ENCODE measurements around the gene C6orf89. TPM values are rescaled to one million over a fixed set of nuclear protein-coding genes. Genes with fewer than 3 reads are reported as not detected.

Gene C6orf89
- polyA plus RNA-seq, 2 of the 4 experiments (the other 2 are of a cell fraction): 13.8 to 27.0 TPM

- Histone ChIP-seq H3K4me3 (no peak overlapping the region), H3K27ac (no peak overlapping the region), H3K4me2 (no peak overlapping the region), H3K9me3 (no peaks in the 10 kb centered on the region), H3K4me1 (peaks cover 5% of the 10 kb centered on the region; the same call in 1 of the 3 replicates)
- TF ChIP-seq HES2 (IDR thresholded peaks at IDR 0.05) (no peak), HOXB5 (CRISPR knock-in tag; IDR thresholded peaks at IDR 0.05) (no peak), NFE2L2 (conservative IDR thresholded peaks at IDR 0.05; ENCODE audit: low read length) (no peak), POLR2A (IDR thresholded peaks at IDR 0.05; ENCODE audit: low read length) (no peak), ZC3H11A (IDR thresholded peaks at IDR 0.05) (no peak)
- no peak for FAIRE-seq
- ATAC-seq: no peak
- DNase-seq (ENCODE audit: low read depth in 1 of 2, low spot score in 1 of 2): no peak
- ChIA-PET CTCF (interaction anchor here (0.8 to 2.9 kb wide), 17 partner anchors 10 to 336 kb away, joined by 3 to 42 read pairs (median 5); partner anchors contain the start of gene PPIL1), POLR2A (no interaction called here)
- 82% methylated on average over 3 of the region's 3 CpGs for WGBS (ENCODE audit: missing lambda C conversion rate)
Measured at GRCh38 chr6:36884610-36885009, 1.1 kb upstream of the C6orf89 start.

- Histone ChIP-seq H3K9me3 (no peaks in the 10 kb centered on the region), H3K4me3 (peak overlapping the region; percentile 81), H3K4me2 (peak overlapping the region; percentile 96), H3K27ac (no peak overlapping the region), H3K4me1 (peaks cover 5% of the 10 kb centered on the region; the same call in 1 of the 3 replicates)
- TF ChIP-seq EHF (CRISPR knock-in tag; IDR thresholded peaks at IDR 0.05) (no peak), SREBF2 (IDR thresholded peaks at IDR 0.05) (no peak), ZNF302 (CRISPR knock-in tag; IDR thresholded peaks at IDR 0.05) (no peak), SMC3 (IDR thresholded peaks at IDR 0.05) (no peak), CTCF (IDR thresholded peaks at IDR 0.05) (no peak), FOSB (CRISPR knock-in tag; IDR thresholded peaks at IDR 0.05) (no peak), ZFP36 (IDR thresholded peaks at IDR 0.05; ENCODE audit: borderline replicate concordance, partially characterized antibody) (no peak), RNF2 (IDR thresholded peaks at IDR 0.05; ENCODE audit: borderline replicate concordance, low read depth) (no peak), EHMT2 (IDR thresholded peaks at IDR 0.05; ENCODE audit: low read depth) (no peak), BHLHE40 (IDR thresholded peaks at IDR 0.05; ENCODE audit: low read depth, low read length) (no peak), CBX8 (IDR thresholded peaks at IDR 0.05) (no peak), JUN (IDR thresholded peaks at IDR 0.05) (no peak), RAD21 (conservative IDR thresholded peaks at IDR 0.05 in 1 of 2, IDR thresholded peaks at IDR 0.05 in 1 of 2) (no peak), MAZ (IDR thresholded peaks at IDR 0.05; ENCODE audit: borderline replicate concordance, low read depth, low read length) (no peak), POLR2A (IDR thresholded peaks at IDR 0.05; ENCODE audit: low read length) (no peak), CEBPB (IDR thresholded peaks at IDR 0.05) (no peak), POLR2AphosphoS2 (conservative IDR thresholded peaks at IDR 0.05; ENCODE audit: low read length) (no peak), HES2 (IDR thresholded peaks at IDR 0.05) (no peak)
- FAIRE-seq (no peak), DNase-seq (ENCODE audit: low read depth in 1 of 2, low spot score in 1 of 2) (no peak), ATAC-seq (no peak)
- WGBS (ENCODE audit: missing lambda C conversion rate): 73% methylated on average over 10 of the region's 10 CpGs
- CTCF ChIA-PET: no interaction called here
- POLR2A ChIA-PET: no interaction called here
Measured at GRCh38 chr6:36886950-36887618, 1.3 kb downstream of the C6orf89 start.

GRCh38 chr6:36888115-36888643 lies 2.4 kb downstream of the C6orf89 start:
- FAIRE-seq: no peak

More at GRCh38 chr6:36888115-36888643, 2.4 kb downstream of the C6orf89 start:
- ATAC-seq (no peak), DNase-seq (ENCODE audit: low read depth in 1 of 2, low spot score in 1 of 2) (no peak)
- ChIA-PET POLR2A (no interaction called here), CTCF (interaction anchor here (1.3 to 1.9 kb wide), 2 partner anchors 130 to 322 kb away, joined by 5 to 8 read pairs; no protein-coding TSS in a partner anchor)
- WGBS (ENCODE audit: missing lambda C conversion rate): 79% methylated on average over 7 of the region's 7 CpGs
- Histone ChIP-seq H3K4me1 (peaks cover 5% of the 10 kb centered on the region; the same call in 1 of the 3 replicates), H3K27ac (no peak overlapping the region), H3K9me3 (no peaks in the 10 kb centered on the region), H3K4me3 (no peak overlapping the region), H3K4me2 (no peak overlapping the region)
- no peak for TF ChIP-seq MAX (IDR thresholded peaks at IDR 0.05)
- no peak for TF ChIP-seq CHD2 (IDR thresholded peaks at IDR 0.05; ENCODE audit: low read length, partially characterized antibody)
- TF ChIP-seq RARB (CRISPR knock-in tag; IDR thresholded peaks at IDR 0.05): no peak
- no peak for TF ChIP-seq NR3C1 (IDR thresholded peaks at IDR 0.05)
- no peak for TF ChIP-seq HOXB5 (CRISPR knock-in tag; IDR thresholded peaks at IDR 0.05)
- TF ChIP-seq HEYL (CRISPR knock-in tag; IDR thresholded peaks at IDR 0.05): no peak
- TF ChIP-seq BHLHE40 (IDR thresholded peaks at IDR 0.05; ENCODE audit: low read depth, low read length): no peak
- TF ChIP-seq FOXS1 (CRISPR knock-in tag; IDR thresholded peaks at IDR 0.05): no peak
